Activated T-helper 1 cell treated with Interleukin-2 at 50 U/mL for 16 hours (primary cell): ENCODE data around the gene UBAC1.
"Not testable (repeated sequence)": the region's sequence is repeated elsewhere in the genome, so short reads cannot be mapped to it uniquely, and the experiment has no call there.

Experiments
- DNase-seq: peaks from one replicate; pipeline ENCODE4 v3.0.0-alpha.2; 2020; ENCODE audit warnings: low read depth

UBAC1 gene

GRCh38 chr9:135920973-135921585 lies 40.1 kb downstream of the UBAC1 start:
- DNase-seq: no peak

GRCh38 chr9:135920256-135920930 lies 40.8 kb downstream of the UBAC1 start:
- DNase-seq: no peak

- no peak for DNase-seq
These were observed 41.8 kb downstream of the UBAC1 start for GRCh38 chr9:135919318-135919890.

- not testable (repeated sequence) for DNase-seq
These were observed 44.9 kb downstream of the UBAC1 start for GRCh38 chr9:135916227-135916626.

GRCh38 chr9:135914921-135915320 lies 46.3 kb downstream of the UBAC1 start:
- no peak for DNase-seq

- not testable (repeated sequence) for DNase-seq
These were observed 49.9 kb downstream of the UBAC1 start for GRCh38 chr9:135911233-135911632.

GRCh38 chr9:135910757-135911156 lies 50.4 kb downstream of the UBAC1 start:
- DNase-seq: no peak

GRCh38 chr9:135910216-135910615 lies 51.0 kb downstream of the UBAC1 start:
- DNase-seq: no peak

GRCh38 chr9:135909371-135909770 lies 51.8 kb downstream of the UBAC1 start:
- DNase-seq: no peak

- DNase-seq: no peak
These were observed 52.4 kb downstream of the UBAC1 start for GRCh38 chr9:135908754-135909204.

GRCh38 chr9:135908093-135908753 lies 53.0 kb downstream of the UBAC1 start:
- no peak for DNase-seq

- peak; percentile 94 for DNase-seq
These were observed 53.6 kb downstream of the UBAC1 start, which contains the start of gene CAMSAP1 for GRCh38 chr9:135907431-135908092. CAMSAP1 (minus strand) TSS chr9:135907546; CDS start chr9:135907159, 387 bp downstream.

GRCh38 chr9:135907006-135907430 lies 54.2 kb downstream of the UBAC1 start:
- no peak for DNase-seq

- no peak for DNase-seq
These were observed 54.7 kb downstream of the UBAC1 start for GRCh38 chr9:135906291-135907005.

GRCh38 chr9:135905380-135906258 lies 55.6 kb downstream of the UBAC1 start:
- peak; percentile 15 for DNase-seq

GRCh38 chr9:135903786-135904520 lies 57.2 kb downstream of the UBAC1 start:
- no peak for DNase-seq

GRCh38 chr9:135903358-135903656 lies 57.9 kb downstream of the UBAC1 start:
- no peak for DNase-seq

GRCh38 chr9:135902655-135903357 lies 58.4 kb downstream of the UBAC1 start:
- no peak for DNase-seq

- DNase-seq: no peak
These were observed 59.3 kb downstream of the UBAC1 start for GRCh38 chr9:135901826-135902225.
